ENCODE data around the gene GNPDA1.

GNPDA1 gene

DNA sequence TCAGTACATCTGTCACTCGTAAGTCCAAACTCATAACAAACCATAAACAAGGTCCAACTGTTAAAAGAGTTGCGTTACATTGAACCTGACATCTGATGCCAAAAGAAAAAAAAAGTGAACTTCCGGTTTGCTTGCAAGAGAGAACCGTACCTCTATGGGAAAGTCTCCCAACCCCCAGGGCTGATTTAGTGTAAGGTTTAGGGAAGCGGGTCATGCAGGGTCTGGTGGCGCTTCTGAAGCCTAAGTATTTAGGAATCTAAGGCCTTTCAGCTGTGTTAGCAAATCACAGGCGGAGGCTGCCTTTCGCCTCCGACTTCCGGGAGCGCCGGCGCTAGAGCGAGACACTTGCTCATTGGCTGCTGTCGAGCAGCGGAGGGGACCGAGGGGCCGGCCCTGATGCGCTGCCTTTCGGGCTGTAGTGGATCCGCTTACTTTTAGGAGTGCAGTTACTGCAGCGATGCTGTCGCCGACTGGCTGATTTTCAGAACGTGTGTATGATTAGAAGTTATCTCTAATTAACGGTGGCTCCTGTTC is 12.0 kb upstream of the GNPDA1 start:
- in situ Hi-C loops (cut with MboI; ENCODE audit: low sequenced_read_pairs), result no loop called here

DNA sequence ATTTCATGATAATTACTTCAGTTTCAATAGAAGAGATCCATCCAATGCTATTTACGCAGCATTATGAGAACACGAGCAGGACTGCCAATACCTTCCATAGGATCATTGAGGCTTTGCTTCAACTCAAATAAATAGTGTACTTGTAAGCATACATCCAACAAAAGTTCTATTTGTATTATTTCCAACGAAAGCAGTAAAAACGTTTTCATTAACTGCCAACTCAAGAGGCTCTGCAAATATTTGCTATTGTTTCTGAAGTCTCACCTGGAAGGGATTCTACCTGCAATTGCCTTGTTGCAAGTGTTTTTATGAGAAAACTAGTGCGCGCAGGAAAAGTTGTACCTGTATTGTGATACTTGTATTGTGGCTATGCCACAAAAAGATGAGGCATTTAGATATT is 11.0 kb upstream of the GNPDA1 start:
- in situ Hi-C loops (cut with MboI; ENCODE audit: low sequenced_read_pairs), result no loop called here

DNA sequence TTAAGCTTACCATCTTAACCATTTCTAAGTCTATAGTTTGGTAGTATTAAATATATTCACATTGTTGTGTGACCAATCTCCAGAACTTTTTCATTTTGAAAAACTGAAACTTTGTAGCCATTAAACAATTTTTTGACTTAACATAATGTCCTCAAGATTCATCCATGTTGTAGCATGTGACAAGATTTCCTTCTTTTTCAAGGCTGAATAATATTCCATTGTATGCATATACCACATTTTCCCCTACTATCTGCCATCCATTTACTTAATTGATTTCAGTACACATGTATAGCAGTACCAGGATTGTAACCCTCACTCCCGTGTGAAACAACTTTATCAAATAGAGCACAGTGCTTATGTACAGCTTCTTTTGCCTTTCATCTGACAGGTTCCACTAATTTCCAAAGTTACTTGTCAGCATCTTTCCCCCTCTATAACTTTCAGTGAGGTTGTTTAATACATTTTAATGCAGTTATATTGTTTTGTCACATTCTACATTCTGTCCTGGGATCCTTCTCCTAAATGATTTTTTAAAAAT is 7.4 kb upstream of the GNPDA1 start:
- in situ Hi-C loops (cut with MboI; ENCODE audit: low sequenced_read_pairs), result no loop called here

DNA sequence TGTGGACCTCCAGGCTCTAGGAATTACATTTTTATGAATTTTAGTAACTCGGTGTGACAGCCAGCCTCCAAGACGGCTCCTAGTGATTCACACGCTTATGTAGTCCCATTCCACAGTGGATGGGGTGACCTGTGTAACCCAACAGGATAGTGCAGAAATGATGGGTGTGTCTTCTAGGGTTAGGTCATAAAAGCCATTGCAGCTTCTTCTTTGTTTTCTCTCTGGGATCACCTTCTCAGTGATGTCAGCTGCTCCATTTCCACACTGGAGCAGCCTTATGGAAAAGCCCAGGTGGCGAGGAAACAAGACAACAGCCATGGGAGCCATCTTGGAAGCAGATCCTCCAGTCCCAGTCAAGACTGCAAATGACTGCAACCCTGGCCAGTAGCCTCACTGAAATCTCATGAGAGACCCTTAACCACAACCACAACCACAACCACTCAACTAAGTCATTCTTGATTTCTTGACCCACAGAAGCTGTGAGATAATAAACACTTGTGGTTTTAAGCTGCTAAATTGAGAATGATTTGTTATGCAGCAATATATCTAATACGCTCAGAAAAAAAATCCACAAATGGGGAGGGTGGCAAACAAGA is 5.1 kb upstream of the GNPDA1 start:
- in situ Hi-C loops (cut with MboI; ENCODE audit: low sequenced_read_pairs), result no loop called here

DNA sequence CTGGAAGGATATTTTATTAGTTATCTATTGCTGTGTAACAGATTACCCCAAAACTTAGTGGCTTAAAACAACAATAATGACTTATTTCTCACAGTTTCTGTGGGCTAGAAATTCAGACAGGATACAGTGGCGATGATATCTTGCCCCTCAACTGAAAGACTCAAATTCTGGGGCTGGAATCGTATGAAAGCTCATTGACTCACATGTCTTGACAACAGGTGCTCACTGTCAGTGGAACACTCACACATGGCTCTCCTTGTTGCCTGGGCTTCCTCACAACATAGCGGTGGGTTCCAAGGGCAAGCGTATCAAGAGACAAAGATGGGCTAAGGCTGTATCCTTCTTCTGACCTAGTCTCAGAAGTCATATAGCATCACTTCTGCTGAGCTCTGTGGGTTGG is 3.7 kb upstream of the GNPDA1 start:
- in situ Hi-C loops (cut with MboI; ENCODE audit: low sequenced_read_pairs), result no loop called here

DNA sequence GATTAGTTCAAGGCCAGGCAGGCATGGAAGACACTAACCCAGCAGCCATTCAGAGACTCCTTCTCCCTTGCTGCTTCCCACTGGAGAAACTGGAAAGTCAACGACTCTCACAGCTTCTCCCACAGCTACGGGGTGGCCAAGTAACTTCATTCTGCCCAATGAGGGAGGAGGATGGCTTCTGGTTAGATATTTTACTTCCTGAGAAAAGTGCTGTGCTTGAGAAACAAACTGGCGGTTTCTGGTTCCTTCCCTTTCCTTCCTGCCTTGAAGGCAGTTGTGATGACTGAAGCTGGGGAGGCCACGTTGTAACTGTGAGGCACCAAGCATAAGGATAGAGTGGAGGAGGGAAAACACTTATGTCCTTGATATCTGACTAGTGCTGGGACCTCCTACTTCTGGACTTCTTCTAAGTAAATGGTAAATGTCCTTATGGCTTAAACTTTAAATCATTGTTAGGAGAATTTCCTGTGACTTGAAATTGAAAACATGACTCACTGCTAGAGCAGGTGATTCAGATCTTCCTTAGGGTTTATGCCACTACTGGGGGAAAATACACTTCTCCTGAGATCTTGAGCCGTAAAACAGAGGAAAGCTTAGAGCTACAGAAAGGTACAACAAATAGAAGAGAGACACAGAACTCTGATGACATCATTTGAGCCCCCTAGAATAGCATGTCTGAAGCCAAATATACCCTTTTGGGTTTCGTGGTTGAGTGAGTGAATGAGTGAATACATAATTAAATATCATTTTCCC is 3.1 kb upstream of the GNPDA1 start:
- in situ Hi-C loops (cut with MboI; ENCODE audit: low sequenced_read_pairs), result no loop called here

DNA sequence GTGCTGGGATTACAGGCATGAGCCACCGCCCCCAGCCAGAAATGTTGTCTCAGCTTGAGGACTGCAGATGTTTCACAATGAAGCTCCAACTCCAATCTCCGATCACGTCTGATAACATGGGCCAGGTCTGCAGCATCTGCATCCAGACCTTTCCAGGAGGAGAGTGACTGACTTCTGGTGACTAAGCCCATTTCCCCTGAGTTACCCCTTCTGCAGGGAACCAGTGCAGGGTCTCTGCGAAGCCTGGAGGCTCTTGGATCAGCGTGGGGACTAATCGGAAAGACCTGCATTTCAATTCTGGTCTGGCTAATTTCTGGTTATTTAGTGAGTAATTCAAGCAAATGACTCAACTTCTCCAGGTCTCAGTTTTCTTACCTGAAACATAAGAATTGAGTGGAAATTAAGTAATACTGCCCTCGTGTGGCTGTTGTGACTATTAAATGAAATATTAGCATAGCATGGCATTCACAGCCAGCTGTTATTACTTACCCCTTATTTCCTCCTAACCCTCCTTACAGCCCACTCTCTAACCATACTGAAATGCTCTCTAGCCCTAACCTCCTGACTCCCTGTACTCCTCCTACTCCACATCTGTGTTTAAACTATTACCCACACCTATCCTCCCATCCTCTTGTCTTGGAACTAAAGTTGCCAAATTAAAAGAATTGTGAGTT is 2.2 kb upstream of the GNPDA1 start:
- in situ Hi-C loops (cut with MboI; ENCODE audit: low sequenced_read_pairs), result no loop called here

DNA sequence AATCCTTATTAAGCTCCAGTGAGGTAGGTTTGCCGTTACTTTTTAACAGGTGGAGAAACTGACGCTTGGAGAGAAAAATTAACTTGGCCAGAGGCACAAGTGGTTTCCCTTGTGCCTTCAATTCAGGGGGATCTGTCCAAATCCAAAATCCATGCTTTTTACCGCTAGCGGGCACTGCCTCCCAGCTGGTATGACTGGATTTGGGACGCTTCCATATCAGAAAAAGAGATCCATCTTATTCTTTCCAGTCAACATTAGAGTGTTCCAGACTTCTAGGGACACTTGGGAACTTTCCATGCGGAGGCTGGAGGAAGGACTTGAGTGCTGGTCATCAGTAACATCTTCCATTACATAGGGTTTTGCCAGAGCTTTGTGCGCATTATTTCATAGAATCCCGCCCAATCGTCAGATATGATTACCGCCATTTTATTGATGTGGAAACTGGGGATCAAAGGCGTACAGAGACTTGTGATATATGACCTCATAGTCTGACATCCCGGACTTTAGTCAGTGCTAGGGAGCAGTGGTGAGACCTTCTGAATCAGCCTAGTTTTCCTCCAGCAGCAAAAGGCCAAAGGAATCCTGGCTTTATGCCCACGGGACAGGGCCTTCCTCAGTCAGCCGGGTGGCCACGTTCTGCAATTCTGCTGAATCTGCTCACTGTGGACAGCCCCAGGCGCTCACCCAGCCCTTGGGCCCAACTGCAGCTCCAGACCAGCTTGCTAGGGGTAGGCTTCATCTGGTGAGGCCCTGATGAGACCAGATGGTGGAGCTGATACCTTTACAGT is 1.1 kb upstream of the GNPDA1 start:
- in situ Hi-C loops (cut with MboI; ENCODE audit: low sequenced_read_pairs), result no loop called here

DNA sequence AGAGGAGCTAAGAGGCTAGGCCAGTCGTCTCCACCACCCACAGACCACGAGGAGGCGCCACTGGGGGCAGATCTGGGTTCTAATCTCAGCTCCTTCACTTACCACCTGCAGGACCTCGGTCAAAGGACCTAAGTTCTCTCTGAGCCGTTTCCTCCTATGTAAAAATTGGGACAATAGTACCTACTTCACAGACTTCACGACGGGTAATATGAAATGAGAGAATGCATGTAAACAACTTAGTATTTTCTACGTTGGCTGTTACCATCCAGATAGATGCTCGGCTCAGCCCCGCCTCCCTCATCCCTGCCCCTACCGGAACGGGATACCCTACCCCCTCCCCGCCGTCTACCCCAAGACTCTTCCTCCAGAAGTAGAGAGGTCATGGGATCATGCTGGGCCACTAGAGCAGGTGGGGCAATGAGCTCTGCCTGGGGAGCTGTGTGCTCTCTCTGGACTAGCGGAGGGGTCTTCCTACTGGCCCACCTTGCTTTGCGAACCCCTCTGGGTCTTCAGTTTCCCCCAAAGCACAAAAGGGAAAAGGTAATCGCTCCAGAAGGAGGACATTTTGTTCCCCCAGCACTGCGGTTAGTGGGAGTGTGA is 541 bp downstream of the GNPDA1 start:
- in situ Hi-C loops (cut with MboI; ENCODE audit: low sequenced_read_pairs), result no loop called here

DNA sequence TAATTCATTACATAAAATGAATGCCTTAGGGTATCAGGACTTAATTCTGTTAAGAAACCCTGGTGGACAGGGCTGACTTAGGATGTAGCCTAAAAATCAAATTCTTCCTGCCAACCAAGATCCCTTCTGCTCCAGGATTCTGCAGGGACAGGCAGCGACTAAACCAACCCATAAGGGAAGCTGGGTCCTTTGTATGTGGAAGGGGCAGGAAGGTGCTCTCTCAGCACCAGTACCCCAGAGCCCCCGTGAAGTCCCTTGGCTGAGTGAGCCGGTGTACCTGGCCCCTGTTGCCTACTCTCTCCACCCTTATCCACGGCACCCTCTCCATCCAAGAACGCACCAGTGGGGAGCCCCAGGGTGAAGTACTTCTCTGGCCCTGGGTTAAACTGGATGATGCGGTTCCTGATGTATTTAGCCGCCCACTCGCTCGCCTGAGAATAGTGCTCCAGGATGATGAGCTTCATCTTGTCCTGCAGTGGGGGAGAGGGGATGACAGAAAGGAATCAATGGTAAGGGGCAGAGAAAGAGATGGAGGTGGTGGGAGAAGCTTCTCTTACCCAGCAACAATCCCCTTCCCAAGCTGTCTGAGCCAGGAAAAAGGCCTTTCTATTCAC is 1.1 kb downstream of the GNPDA1 start:
- in situ Hi-C loops (cut with MboI; ENCODE audit: low sequenced_read_pairs), result no loop called here

DNA sequence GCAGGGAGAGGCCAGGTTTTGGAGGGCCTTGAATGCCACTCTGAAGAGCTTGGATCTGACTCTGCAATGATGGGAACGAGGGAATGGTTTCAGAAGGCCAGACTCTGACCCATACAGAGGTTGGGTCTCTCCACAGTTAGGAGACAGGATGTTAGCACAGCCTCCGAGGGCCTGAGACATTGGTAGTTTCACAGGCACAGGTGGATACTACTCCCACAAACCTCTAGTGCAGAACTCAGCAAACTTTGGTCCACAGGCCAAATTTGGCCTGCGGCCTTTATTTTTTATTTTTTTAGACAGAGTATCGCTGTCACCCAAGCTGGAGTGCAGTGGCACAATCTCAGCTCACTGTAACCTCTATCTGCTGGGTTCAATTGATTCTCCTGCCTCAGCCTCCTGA is 2.9 kb downstream of the GNPDA1 start:
- in situ Hi-C loops (cut with MboI; ENCODE audit: low sequenced_read_pairs), result no loop called here

DNA sequence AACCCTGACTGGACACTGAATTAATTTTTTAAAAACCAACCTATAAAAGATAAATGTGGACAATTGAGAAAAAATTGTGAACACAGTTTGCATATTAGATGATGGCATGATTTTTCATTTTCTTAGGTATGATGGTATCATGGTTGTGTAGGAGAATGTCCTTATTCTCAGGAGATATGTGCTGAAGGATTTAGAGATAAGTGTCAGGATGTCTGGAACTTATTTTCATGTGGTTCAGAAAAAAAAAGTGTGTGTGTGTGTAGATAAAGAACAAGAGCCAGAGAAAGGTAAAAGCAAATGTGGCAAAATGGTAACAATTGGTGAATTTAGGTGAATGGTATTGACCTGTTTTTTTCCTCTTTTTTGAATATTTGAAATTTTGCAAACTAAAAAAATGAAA is 4.0 kb downstream of the GNPDA1 start:
- in situ Hi-C loops (cut with MboI; ENCODE audit: low sequenced_read_pairs), result no loop called here

DNA sequence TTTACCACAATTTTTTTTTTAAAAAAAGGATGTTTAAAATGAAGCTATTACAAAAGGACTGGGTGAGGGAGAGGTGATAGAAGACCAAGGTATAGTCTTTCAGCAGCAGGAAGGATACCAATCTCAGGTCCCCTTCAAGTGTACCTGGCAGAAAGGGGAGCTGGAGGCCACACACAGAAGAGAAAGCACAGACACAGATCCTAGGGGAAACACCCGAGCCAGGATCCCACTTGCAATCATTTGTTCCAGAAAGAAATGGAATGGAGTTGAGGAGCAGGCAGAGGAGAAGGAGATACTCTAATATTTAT is 5.6 kb downstream of the GNPDA1 start:
- in situ Hi-C loops (cut with MboI; ENCODE audit: low sequenced_read_pairs), result no loop called here

DNA sequence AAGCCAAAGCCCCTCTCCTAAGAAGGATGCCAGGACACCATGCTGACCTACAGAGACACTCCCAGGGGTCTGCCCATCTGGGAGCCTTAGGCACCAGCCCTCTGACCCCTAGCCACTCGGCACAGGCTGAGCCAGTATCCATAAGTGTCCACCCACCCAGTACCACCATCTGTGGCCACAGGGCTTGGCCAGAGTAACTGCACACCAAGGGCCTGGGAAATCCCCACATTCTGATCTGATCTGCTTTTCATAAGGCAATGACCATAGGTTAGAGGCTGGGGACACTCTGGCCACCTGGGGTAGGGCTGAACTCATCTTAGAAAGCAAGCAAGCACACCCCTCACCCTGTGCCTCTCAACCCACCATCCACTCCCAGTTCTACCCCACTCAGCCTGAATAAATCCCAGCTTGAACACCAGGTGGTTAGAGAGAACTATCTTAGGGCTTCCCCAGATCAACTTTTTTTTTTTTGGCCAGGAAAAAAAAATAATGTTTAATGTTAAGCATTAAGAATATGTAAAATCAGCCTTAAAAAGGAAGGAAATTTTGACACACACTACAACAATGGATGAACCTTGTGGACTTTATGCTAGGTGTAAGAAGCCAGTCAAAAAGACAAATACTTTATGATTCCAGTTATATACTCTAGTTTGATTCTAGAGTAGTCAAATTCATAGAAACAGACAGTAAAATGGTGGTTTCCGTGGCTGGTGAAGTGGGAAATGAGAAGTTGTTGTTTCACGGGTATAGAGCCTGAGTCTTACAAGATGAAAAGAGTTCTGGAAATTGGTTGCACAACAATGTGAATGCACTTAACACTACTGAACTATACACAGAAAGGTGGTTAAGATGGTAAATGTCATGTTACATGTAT is 6.2 kb downstream of the GNPDA1 start:
- in situ Hi-C loops (cut with MboI; ENCODE audit: low sequenced_read_pairs), result no loop called here

DNA sequence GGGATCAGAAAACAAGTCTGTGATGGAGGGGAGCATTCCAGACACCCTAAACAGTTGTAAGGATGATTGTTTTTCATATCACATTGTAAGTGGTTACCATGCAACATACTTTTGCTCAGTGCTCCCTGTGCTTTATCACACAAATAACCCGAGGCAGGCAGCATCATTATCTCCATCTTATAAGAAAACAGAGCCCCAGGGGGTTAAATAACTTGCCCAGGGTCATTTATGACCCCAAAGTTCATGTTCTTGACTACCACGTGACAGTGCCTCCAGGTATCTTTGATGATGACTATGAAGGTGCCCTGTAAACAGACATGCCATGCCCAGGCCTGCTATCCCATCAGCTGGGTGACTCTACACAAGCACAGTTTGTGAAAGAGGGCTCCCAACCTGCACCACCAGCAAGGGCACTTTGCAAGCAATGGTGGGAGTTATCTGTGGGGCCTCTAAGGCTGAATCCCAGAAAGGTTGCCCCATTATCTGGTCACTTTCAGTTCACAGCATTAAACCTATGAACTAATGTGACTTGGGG is 9.5 kb downstream of the GNPDA1 start:
- in situ Hi-C loops (cut with MboI; ENCODE audit: low sequenced_read_pairs), result no loop called here

DNA sequence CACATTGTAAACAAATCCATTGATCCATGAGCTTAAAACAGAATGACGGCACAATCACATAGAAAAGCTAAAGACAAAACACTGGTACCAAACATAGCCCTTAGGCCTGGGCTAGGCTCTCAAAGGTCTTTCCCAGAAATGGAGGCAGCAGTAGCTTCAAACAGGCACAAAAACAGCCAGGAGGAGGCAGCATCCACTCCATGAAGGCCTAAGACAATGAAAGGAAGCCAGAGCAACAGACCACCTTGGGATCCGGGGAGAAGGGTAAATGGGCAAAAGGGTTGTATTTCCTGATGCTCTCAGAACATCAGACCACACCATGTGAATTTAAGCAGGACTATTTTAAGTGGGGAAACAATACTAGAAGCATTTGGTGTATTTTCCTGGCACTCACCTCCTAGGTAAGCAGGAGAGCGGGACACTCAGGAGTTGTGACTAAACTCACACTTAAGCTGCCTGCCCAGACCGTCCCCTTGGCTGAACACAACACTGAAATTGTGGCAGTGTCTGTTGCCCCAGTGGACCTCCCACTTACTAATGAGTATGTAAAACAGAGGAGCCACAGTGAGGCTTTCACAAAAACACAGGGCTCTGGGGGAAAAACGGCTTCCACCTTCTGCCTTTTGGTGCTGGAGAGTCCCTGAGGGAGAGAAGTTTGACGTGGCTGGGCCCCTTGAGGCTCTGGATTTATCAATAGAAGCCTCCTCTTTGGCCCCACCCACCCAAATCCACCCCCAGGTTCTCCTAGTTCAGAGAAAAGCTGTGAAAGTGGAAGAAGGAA is 11.9 kb downstream of the GNPDA1 start:
- in situ Hi-C loops (cut with MboI; ENCODE audit: low sequenced_read_pairs), result no loop called here

DNA sequence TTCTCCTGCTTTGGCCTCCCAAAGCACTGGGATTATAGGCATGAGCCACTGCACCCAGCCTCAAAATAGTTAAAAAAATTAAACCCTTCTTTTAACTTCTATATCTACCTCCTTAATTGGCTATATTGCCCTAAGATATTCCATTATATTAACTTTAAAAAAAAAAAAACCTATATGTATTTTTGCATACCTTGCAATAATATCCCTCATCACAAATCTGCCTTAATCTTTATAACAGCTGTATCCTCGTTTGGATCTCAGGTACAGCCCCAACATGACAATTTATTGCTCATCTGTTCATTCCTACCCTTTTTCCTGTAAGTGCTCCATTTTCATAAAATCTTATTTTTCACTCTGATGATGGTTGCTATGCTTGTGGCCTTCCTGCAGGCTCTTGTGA is 12.7 kb downstream of the GNPDA1 start:
- in situ Hi-C loops (cut with MboI; ENCODE audit: low sequenced_read_pairs), result no loop called here

DNA sequence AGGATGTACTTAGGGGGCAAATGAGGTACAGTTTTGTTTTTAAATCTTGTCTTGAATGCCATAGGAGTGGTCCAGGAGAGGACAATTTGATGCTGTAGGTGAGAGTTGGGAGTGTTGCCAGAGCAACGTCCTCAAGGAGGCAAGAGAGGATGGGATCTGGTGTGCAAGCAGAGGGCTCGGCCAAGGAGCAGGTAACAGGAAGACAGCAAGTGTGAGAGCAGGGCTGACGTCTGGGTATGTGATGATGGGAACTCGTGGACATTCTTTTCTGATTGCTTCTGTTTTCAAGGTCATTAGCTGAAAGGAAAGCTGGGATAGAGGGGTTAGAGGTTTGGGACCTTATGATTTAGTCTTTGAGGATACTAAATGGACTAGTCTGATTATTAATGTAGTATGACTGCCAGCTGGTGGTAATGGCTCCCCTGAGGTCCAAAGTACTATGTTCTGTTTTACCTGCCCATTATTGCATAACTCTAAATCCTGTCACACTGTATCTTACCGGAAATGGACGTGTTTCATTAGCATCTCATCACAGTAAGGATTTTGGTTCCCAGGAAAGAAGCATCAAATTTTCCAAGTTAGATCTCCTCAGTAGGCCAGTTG is 15.4 kb downstream of the GNPDA1 start:
- in situ Hi-C loops (cut with MboI; ENCODE audit: low sequenced_read_pairs), result no loop called here

All from hTERT RPE-1 (cell line).